HG03571 (cell line): ENCODE results near the gene FRY.

Source experiments
- ATAC-seq: cut with Tn5 transposase; IDR thresholded peaks from one replicate; pipeline ENCODE4 v1.9.1; 2021; ENCODE audit not compliant: unreplicated experiment

FRY gene

GRCh38 chr13:32016119-32016518 is 15.5 kb upstream of the FRY start:
- no peak for ATAC-seq

GRCh38 chr13:32016631-32017030 is 14.9 kb upstream of the FRY start:
- no peak for ATAC-seq

GRCh38 chr13:32017474-32017873 is 14.1 kb upstream of the FRY start:
- no peak for ATAC-seq

GRCh38 chr13:32019612-32020233 is 11.9 kb upstream of the FRY start:
- no peak for ATAC-seq

GRCh38 chr13:32021785-32022184 is 9.8 kb upstream of the FRY start:
- ATAC-seq: no peak

GRCh38 chr13:32022311-32022710 is 9.3 kb upstream of the FRY start:
- no peak for ATAC-seq

GRCh38 chr13:32023096-32023495 is 8.5 kb upstream of the FRY start:
- ATAC-seq: no peak

GRCh38 chr13:32023698-32024097 is 7.9 kb upstream of the FRY start:
- no peak for ATAC-seq

- no peak for ATAC-seq
Measured at GRCh38 chr13:32024750-32025149, 6.8 kb upstream of the FRY start.

GRCh38 chr13:32025730-32026129 is 5.8 kb upstream of the FRY start:
- no peak for ATAC-seq

GRCh38 chr13:32026623-32027022 is 5.0 kb upstream of the FRY start:
- no peak for ATAC-seq

- ATAC-seq: no peak
Measured at GRCh38 chr13:32028711-32029110, 2.9 kb upstream of the FRY start.

- ATAC-seq: no peak
Measured at GRCh38 chr13:32029684-32030083, 1.9 kb upstream of the FRY start.

- ATAC-seq: no peak
Measured at GRCh38 chr13:32031815-32032370, 319 bp downstream of the FRY start.

GRCh38 chr13:32032759-32033158 is 1.2 kb downstream of the FRY start:
- no peak for ATAC-seq

GRCh38 chr13:32033744-32034143 is 2.2 kb downstream of the FRY start:
- no peak for ATAC-seq

- no peak for ATAC-seq
Measured at GRCh38 chr13:32035716-32036115, 4.1 kb downstream of the FRY start.

GRCh38 chr13:32036126-32036695 is 4.6 kb downstream of the FRY start:
- no peak for ATAC-seq

GRCh38 chr13:32036757-32037156 is 5.2 kb downstream of the FRY start:
- no peak for ATAC-seq

GRCh38 chr13:32037471-32037870 is 5.9 kb downstream of the FRY start:
- no peak for ATAC-seq

- ATAC-seq: no peak
Measured at GRCh38 chr13:32038343-32038742, 6.8 kb downstream of the FRY start.

- ATAC-seq: no peak
Measured at GRCh38 chr13:32039056-32039455, 7.5 kb downstream of the FRY start.

- no peak for ATAC-seq
Measured at GRCh38 chr13:32039528-32039927, 8.0 kb downstream of the FRY start.
